Esophagus muscularis mucosa (tissue), 4 donors: ENCODE results near the gene ASL. TPM values are rescaled to one million over a fixed set of nuclear protein-coding genes. Genes with fewer than 3 reads are reported as not detected.

Experiments used
- DNase-seq: peaks from one replicate; pipeline ENCODE4 v3.0.0-alpha.2; 2017; ENCODE audit errors: extremely low spot score
- H3K27ac ChIP-seq, 4 donors: fragments of 200-600 bp; sonication (generic); replicated peaks in 1 of 4; 1 replicate in 3 of 4; 2 replicates in 1 of 4; pipeline ENCODE4 v1.5.1; 2016 to 2019; ENCODE audit warnings: mild to moderate bottlenecking in 1 of 4
- H3K27me3 ChIP-seq, 4 donors: fragments of 200-600 bp; sonication (generic); one replicate each; pipeline versions ENCODE4 v1.5.1 to v1.6.0; 2016 to 2019
- H3K36me3 ChIP-seq, 4 donors: fragments of 200-600 bp; sonication (generic); one replicate each; pipeline ENCODE4 v1.5.1; 2016 to 2019
- H3K4me1 ChIP-seq, 4 donors: fragments of 200-600 bp; sonication (generic); one replicate each; pipeline ENCODE4 v1.5.1; 2016 to 2019
- H3K4me3 ChIP-seq, 4 donors: fragments of 200-600 bp; sonication (generic); 1 replicate in 2 of 4; 2 replicates in 2 of 4; pipeline ENCODE4 v1.5.1; 2016 to 2019; ENCODE audit warnings: mild to moderate bottlenecking in 4 of 4, moderate library complexity in 1 of 4
- H3K9me3 ChIP-seq, 4 donors: fragments of 200-600 bp; sonication (generic); 1 replicate in 3 of 4; 2 replicates in 1 of 4; pipeline ENCODE4 v1.5.1; 2016 to 2019
- EP300 ChIP-seq: sonication (generic); formaldehyde crosslinking; IDR thresholded peaks from one replicate; pipeline ENCODE4 v1.6.1; 2017; ENCODE audit warnings: antibody characterized with exemption
- POLR2A ChIP-seq: fragments of 450-650 bp; IDR thresholded peaks from one replicate; pipeline ENCODE4 v1.6.1; 2017; ENCODE audit warnings: antibody characterized with exemption, moderate library complexity, mild to moderate bottlenecking, low read depth
- POLR2AphosphoS5 ChIP-seq, 2 donors: sonication (generic); formaldehyde crosslinking; IDR thresholded peaks; one replicate each; pipeline ENCODE4 v1.6.1; 2017; ENCODE audit warnings: antibody characterized with exemption in 2 of 2
- whole genome bisulfite sequencing: methylation state at CpG from one replicate; pipeline ENCODE4 v1.1.5; 2018; 5-methylcytosine and 5-hydroxymethylcytosine counted together
- intact Hi-C: fragments of 100-400 bp; cut with DNase I; formaldehyde crosslinking; loops from one replicate; pipeline ENCODE4 v1.15.1; 2023
- total RNA-seq, 4 donors: library from RNA; depleted of rRNA; stranded (reverse); fragments of >200 nt; gene quantifications; one replicate each; pipeline versions ENCODE4 v1.1.0 to v1.2.1, GENCODE V29; 2016
- TF ChIP-seq, protein P1 (sequence below), 3 experiments: fragments of 200-600 bp in 2 of 3; fragments of 450-650 bp in 1 of 3; sonication (generic) in 2 of 3; IDR thresholded peaks; one replicate each; pipeline ENCODE4 v1.5.1; 2017 to 2019; ENCODE audit warnings: antibody characterized with exemption in 3 of 3, mild to moderate bottlenecking in 2 of 3, moderate library complexity in 1 of 3

The ASL gene
- total RNA-seq, 4 donors from 2014 or later: 10.4 to 24.2 (median 18.8) TPM

DNA sequence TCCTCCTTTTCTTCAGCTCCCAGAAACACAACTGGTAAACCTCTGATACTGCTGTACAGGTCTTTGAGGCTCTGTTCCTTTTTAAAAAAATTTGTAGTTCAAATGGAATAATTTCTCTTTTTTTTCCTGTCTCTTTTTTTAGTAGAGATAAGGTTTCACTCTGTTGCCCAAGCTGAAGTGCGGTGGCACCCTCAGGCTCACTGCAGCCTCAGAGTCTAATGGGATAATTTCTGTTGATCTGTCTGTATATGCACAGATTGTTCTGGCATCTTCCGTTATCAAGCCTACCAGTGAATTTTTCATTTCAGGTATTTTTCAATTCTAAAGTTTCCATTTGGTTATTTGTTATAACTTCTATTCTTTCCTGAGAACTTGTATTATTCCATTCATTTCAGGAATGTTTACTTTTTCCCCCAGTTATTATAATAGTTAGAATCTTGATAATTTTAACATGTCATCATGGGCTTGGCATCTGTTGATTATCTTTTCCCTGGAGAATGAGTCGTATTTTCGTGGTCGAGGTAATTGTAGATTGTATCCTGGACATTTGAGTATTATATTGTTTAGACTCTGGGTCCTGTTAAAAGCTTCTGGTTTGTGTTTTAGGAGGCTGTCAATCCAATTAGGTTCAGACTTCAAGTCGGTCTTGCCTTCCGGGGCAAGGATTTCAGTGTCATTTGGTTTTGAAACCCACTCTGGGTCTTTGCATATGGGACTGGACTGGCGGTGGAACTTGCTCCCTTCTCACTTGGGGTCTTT lies 63.6 kb downstream of the ASL start:
- DNase-seq: no peak

DNA sequence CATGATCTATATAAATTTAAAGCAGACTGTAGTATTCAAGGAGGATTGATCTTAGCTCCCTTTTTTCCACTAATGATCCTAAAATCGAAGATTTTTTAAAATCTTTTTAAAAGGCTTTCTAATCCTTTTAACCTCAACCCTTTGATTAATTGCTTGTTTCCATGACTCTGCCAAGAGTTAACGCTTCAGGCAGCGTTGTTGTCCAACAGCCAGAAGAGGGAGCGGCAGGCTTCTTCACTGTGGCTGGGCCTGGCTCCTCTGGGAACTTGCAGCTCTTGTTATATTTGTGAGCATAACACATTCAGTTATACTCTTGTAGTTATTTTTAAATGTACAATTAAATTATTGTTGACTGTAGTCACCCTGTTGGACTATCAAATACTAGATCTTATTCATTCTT lies 65.3 kb downstream of the ASL start:
- TF ChIP-seq POLR2A (no peak), POLR2AphosphoS5 (IDR thresholded peaks at IDR 0.05) (peak; percentile 52 to 62)
- TF ChIP-seq, protein P1, sequence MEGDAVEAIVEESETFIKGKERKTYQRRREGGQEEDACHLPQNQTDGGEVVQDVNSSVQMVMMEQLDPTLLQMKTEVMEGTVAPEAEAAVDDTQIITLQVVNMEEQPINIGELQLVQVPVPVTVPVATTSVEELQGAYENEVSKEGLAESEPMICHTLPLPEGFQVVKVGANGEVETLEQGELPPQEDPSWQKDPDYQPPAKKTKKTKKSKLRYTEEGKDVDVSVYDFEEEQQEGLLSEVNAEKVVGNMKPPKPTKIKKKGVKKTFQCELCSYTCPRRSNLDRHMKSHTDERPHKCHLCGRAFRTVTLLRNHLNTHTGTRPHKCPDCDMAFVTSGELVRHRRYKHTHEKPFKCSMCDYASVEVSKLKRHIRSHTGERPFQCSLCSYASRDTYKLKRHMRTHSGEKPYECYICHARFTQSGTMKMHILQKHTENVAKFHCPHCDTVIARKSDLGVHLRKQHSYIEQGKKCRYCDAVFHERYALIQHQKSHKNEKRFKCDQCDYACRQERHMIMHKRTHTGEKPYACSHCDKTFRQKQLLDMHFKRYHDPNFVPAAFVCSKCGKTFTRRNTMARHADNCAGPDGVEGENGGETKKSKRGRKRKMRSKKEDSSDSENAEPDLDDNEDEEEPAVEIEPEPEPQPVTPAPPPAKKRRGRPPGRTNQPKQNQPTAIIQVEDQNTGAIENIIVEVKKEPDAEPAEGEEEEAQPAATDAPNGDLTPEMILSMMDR (IDR thresholded peaks at IDR 0.05): peak; percentile 54 to 66 (median 62)
- intact Hi-C loops: loop anchor here (2.0 to 10.0 kb wide), 2 partner anchors 64 to 354 kb away; partner anchors contain the start of gene TPST1
- no peaks in the 10 kb centered on the region for H3K9me3 ChIP-seq
- H3K27me3 ChIP-seq: no peaks in the 10 kb centered on the region
- peaks cover 0 to 73% (median 45%) of the 10 kb centered on the region in 4 donors for H3K36me3 ChIP-seq
- no peak overlapping the region for H3K4me3 ChIP-seq
- peak overlapping the region; percentile 65 to 77 (median 71) for H3K27ac ChIP-seq
- WGBS: 14% methylated on average over 4 of the region's 4 CpGs
- peaks cover 35 to 66% (median 58%) of the 10 kb centered on the region in 4 donors for H3K4me1 ChIP-seq
- no peak for DNase-seq

More for the DNA sequence above, 63.6 kb downstream of the ASL start:
- 62% methylated on average over 8 of the region's 8 CpGs for WGBS
- Histone ChIP-seq H3K27ac (peak overlapping the region in 3 of 4 donors; percentile 65 to 77 (median 66)), H3K27me3 (no peaks in the 10 kb centered on the region), H3K36me3 (peaks cover 7 to 73% (median 44%) of the 10 kb centered on the region in 4 donors), H3K9me3 (no peaks in the 10 kb centered on the region), H3K4me3 (no peak overlapping the region), H3K4me1 (peaks cover 31 to 53% (median 43%) of the 10 kb centered on the region in 4 donors)
- TF ChIP-seq POLR2A: no peak
- TF ChIP-seq, protein P1 (IDR thresholded peaks at IDR 0.05): no peak
- no peak for TF ChIP-seq POLR2AphosphoS5 (IDR thresholded peaks at IDR 0.05)
- TF ChIP-seq EP300: no peak
- intact Hi-C loops: no loop called here

- H3K9me3 ChIP-seq: no peaks in the 10 kb centered on the region
- H3K4me3 ChIP-seq: no peak overlapping the region
- no peaks in the 10 kb centered on the region for H3K27me3 ChIP-seq
- TF ChIP-seq EP300 (no peak), POLR2A (no peak), POLR2AphosphoS5 (IDR thresholded peaks at IDR 0.05) (no peak)
- TF ChIP-seq, protein P1 (IDR thresholded peaks at IDR 0.05): no peak
- intact Hi-C loops: loop anchor here (10.0 kb wide), 1 partner anchor 352 kb away; no protein-coding TSS in a partner anchor
- peaks cover 35 to 79% (median 70%) of the 10 kb centered on the region in 4 donors for H3K4me1 ChIP-seq
- peak overlapping the region in 3 of 4 donors; percentile 46 to 77 (median 65) for H3K27ac ChIP-seq
- DNase-seq: no peak
- H3K36me3 ChIP-seq: peaks cover 0 to 68% (median 42%) of the 10 kb centered on the region in 4 donors
- 87% methylated on average over 3 of the region's 3 CpGs for WGBS
These were observed 66.7 kb downstream of the ASL start for GRCh38 chr7:66142334-66142733.

- Histone ChIP-seq H3K4me1 (peaks cover 35 to 83% (median 74%) of the 10 kb centered on the region in 4 donors), H3K36me3 (peaks cover 0 to 68% (median 43%) of the 10 kb centered on the region in 4 donors), H3K27me3 (no peaks in the 10 kb centered on the region), H3K4me3 (no peak overlapping the region), H3K27ac (peak overlapping the region; percentile 9 to 77 (median 29)), H3K9me3 (no peaks in the 10 kb centered on the region)
- TF ChIP-seq POLR2AphosphoS5 (IDR thresholded peaks at IDR 0.05) (no peak), POLR2A (no peak), EP300 (no peak)
- TF ChIP-seq, protein P1 (IDR thresholded peaks at IDR 0.05): no peak
- WGBS: 73% methylated on average over 5 of the region's 5 CpGs
- intact Hi-C loops: loop anchor here (10.0 kb wide), 1 partner anchor 352 kb away; no protein-coding TSS in a partner anchor
- DNase-seq: no peak
These were observed 67.4 kb downstream of the ASL start for GRCh38 chr7:66142996-66143395.

Other genes starting within 250 kb of the ASL start
- 10 to 100 TPM; 23.7 to 30.1 (median 26.1) TPM for gene VKORC1L1, start 202.7 kb upstream of the ASL start, total RNA-seq
- gene GUSB, start 93.6 kb upstream of the ASL start, total RNA-seq: 10 to 100 TPM; 16.2 to 19.0 (median 17.3) TPM
- 10 to 100 TPM; 45.9 to 61.9 (median 54.2) TPM for gene CRCP, start 39.0 kb downstream of the ASL start, total RNA-seq
- gene TPST1, start 129.5 kb downstream of the ASL start, total RNA-seq: 10 to 100 TPM in 3 of 4 donors, 1 to 10 TPM in 1; 9.6 to 22.4 (median 14.4) TPM